Measurements from ENCODE around the gene GPC3. TPM values are rescaled to one million over a fixed set of nuclear protein-coding genes. Genes with fewer than 3 reads are reported as not detected.
"Not testable (repeated sequence)": the region's sequence is repeated elsewhere in the genome, so short reads cannot be mapped to it uniquely, and the experiment has no call there.

Gene GPC3
- 0.25 and 0.37 TPM in 2 replicates for total RNA-seq

DNA sequence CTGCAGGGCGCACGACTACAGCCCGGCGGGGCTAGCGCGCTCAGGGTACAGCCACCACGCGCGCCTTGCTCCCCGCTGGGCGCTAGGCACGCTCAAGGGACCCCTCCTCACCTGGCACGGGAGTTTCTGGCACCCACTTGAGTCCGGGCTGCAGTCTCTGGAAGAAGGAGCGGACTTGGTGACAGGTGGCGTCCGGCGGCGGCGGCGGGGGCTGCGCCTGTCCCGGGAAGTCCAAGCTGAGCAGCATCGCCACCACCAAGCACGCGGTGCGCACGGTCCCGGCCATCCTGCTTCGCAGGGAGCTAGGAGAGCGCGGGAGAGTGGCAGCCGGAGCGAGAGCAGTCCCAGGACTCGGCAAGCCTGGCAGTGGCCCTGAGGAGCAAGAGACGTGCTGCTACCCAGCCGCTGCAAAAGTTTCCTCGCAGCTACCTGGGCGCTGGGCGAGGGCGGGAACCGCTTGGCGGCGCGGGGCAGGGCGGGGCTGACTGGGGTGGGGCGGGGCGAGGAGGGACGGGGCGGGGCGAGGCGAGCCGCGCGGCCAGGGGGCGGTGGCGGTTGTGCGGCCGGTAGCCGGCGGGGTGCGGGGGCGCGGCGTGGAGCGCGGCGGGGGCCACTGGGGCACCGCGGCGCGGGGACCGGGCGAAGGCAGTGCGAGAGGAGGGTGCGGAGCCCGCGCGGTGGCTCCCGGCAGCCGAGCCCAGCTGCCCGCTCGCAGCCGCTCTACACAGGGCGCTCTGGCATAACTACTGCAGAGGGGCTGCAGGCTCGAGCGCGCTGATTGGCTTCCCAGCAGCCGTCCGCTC, at the start of gene GPC3:
GPC3 (minus strand) TSS at position 431 of the 803 bp plus-strand sequence.
- Mint-ChIP-seq H3K4me1 (ENCODE audit: low read depth) (peaks cover 1% of the 10 kb centered on the region), H3K27me3 (ENCODE audit: low read depth) (peaks cover 45% of the 10 kb centered on the region), H3K9me3 (no peaks in the 10 kb centered on the region), H3K36me3 (ENCODE audit: low read depth) (no peaks in the 10 kb centered on the region), H3K27ac (no peak within 1 kb of the TSS), H3K4me3 (ENCODE audit: low read depth) (peak within 1 kb of the TSS; percentile 76)
- intact Hi-C loops (cut with micrococcal nuclease), result no loop called here
- DNase-seq (ENCODE audit: low spot score), result peak; percentile 15

DNA sequence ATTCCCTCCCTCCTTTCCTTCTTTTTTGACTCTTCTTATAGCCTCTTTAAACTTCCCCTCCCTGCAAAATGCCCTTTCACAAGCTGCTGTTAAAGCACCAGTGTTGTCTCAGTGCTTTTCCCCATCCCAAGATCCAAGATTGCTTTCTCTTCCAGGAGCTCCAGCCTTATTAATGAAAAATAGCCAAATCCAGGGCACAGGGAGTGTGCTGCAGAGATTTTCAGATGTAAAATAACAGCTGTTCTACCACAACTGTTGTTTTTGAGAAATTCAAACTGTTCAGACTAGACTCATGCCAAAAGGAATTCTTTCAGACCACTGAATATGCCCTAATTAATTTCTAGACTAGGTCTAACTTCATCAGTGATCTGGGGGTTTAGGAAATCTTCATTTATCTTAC, 47.0 kb upstream of the GPC3 start:
- DNase-seq (ENCODE audit: low spot score), result no peak
- H3K9me3 Mint-ChIP-seq, result no peaks in the 10 kb centered on the region
- no peaks in the 10 kb centered on the region for H3K4me1 Mint-ChIP-seq (ENCODE audit: low read depth)
- no peak overlapping the region for H3K4me3 Mint-ChIP-seq (ENCODE audit: low read depth)
- no peaks in the 10 kb centered on the region for H3K36me3 Mint-ChIP-seq (ENCODE audit: low read depth)
- H3K27ac Mint-ChIP-seq, result no peak overlapping the region
- peaks cover 4% of the 10 kb centered on the region for H3K27me3 Mint-ChIP-seq (ENCODE audit: low read depth)
- intact Hi-C loops (cut with micrococcal nuclease), result no loop called here

DNA sequence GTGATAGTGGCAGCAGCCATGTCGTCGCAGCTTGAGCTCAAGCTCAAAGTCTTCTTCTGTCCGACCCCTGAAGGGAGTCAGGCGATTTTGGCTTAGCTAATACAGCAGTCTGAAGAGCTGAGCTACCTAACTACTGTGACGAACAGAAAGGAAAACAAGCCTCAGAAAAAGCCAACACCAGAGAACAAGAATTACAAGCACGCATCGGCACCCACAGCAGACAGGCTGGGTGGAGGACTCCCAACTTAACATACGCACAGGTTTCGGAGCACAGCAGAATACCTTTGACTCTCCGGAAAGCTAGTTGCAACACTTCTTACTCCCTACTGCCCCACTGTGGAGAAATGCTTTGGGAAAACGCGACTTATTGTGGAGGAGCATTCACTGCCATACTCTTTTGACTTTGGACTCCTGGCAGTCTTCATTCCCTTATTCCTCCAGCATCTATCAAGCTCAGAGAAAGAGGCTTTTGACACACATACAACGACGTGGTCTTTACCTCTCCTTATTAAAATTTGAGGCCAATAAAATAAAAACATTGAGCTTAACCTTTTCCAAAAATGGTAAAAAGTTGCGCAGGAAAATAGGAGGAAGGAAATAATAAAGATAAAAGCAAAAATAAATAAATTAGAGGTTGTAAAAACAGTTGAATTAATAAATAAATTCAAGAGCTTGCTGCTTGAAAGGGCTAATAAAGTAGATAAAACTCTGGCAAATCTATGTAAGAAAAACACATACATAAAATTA, 41.3 kb upstream of the GPC3 start:
- H3K4me3 Mint-ChIP-seq (ENCODE audit: low read depth), result no peak overlapping the region
- no peaks in the 10 kb centered on the region for H3K36me3 Mint-ChIP-seq (ENCODE audit: low read depth)
- intact Hi-C loops (cut with micrococcal nuclease), result loop anchor here (1.0 kb wide), 1 partner anchor 234 kb away; no protein-coding TSS in a partner anchor
- no peaks in the 10 kb centered on the region for H3K27me3 Mint-ChIP-seq (ENCODE audit: low read depth)
- H3K27ac Mint-ChIP-seq, result no peak overlapping the region
- H3K4me1 Mint-ChIP-seq (ENCODE audit: low read depth), result peaks cover 3% of the 10 kb centered on the region
- H3K9me3 Mint-ChIP-seq, result no peaks in the 10 kb centered on the region
- DNase-seq (ENCODE audit: low spot score), result peak; percentile 10

DNA sequence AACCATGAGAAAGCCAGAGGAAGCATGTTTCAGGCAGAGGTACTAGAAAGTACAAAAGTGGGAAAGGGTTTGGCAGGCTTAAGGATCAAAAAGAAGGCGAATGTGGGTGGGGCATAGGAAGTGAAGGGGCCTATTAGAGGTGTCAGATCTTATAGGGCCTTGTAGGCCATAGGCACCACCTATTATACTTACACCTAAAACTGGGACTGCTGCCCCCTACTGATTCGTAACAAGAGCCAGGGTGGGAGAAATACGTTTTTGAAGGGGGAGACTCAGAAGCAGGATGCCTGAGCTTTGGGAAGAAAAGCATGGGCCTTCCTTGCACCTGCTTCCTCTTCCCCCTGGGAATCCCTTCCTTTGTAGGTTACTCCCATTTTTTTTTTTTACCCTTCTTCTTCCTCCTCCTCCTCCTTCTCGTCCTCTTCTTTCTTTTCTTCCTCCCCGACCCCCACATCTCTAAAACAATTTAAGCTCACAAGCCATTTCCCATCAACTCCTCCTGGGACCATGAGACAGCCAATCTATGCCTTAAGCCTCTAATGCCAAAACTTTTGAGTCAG, 40.7 kb upstream of the GPC3 start:
- Mint-ChIP-seq H3K9me3 (no peaks in the 10 kb centered on the region), H3K27me3 (ENCODE audit: low read depth) (no peaks in the 10 kb centered on the region), H3K4me3 (ENCODE audit: low read depth) (no peak overlapping the region), H3K36me3 (ENCODE audit: low read depth) (no peaks in the 10 kb centered on the region), H3K4me1 (ENCODE audit: low read depth) (peaks cover 3% of the 10 kb centered on the region), H3K27ac (no peak overlapping the region)
- no peak for DNase-seq (ENCODE audit: low spot score)
- intact Hi-C loops (cut with micrococcal nuclease), result loop anchor here (1.0 kb wide), 1 partner anchor 234 kb away; no protein-coding TSS in a partner anchor

DNA sequence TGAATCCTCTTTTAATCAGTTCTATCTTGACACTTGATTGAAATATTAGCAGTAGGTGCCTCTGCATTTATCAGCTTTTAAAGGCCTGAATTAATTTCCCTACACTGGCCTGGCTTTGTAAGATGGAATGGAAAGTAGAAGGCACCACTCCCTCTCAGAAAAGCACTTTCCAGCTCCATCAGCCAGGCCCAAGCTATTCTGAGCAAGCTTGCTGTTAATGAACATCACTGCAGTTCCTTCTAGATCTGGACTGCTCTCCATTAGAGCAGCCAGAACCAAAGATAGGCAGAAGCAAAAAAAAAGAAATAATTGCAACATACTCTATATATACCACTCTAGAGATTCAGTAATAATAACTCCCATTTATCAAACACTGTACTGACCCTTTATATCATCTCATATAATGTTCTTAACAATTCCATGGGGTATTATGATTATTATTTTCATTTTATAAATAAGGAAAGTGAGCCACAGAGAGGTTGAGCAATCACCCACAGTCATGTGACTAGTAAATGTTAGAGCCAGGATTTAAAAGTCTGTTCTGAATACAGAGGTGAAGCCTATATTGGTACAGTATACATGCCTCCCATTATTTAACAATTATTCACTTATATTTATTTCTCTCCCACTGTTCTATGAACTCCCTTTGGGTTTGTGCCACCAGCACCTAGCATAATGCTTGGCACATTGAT, 39.4 kb upstream of the GPC3 start:
- H3K4me3 Mint-ChIP-seq (ENCODE audit: low read depth), result no peak overlapping the region
- H3K4me1 Mint-ChIP-seq (ENCODE audit: low read depth), result peaks cover 3% of the 10 kb centered on the region

DNA sequence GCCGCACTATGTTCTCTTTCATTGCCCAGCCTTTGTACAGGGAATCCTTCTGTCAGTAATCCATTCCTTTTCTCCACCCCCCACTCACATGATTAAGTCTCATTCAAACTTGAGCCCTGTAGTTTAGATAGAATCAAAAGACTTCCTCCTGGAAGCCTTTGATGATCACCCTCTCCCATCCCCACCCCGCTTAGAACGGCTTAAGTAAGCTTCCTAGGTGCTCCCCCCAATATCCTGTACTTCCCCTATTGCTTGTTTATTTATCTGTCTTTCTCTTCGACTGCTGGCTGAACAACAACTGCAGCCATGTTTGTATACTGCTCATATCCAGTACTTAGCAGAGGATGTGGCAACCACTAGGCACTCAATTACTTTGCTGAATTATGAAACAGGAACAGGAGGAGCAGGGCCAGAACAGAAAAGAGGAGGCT, 38.5 kb upstream of the GPC3 start:
- Mint-ChIP-seq H3K9me3 (no peaks in the 10 kb centered on the region), H3K27me3 (ENCODE audit: low read depth) (peaks cover under 1% of the 10 kb centered on the region), H3K27ac (no peak overlapping the region), H3K4me1 (ENCODE audit: low read depth) (peaks cover 3% of the 10 kb centered on the region), H3K4me3 (ENCODE audit: low read depth) (no peak overlapping the region), H3K36me3 (ENCODE audit: low read depth) (no peaks in the 10 kb centered on the region)
- intact Hi-C loops (cut with micrococcal nuclease), result no loop called here
- no peak for DNase-seq (ENCODE audit: low spot score)

More for the DNA sequence above, 39.4 kb upstream of the GPC3 start:
- intact Hi-C loops (cut with micrococcal nuclease), result no loop called here
- no peaks in the 10 kb centered on the region for H3K27me3 Mint-ChIP-seq (ENCODE audit: low read depth)
- no peaks in the 10 kb centered on the region for H3K36me3 Mint-ChIP-seq (ENCODE audit: low read depth)
- H3K27ac Mint-ChIP-seq, result no peak overlapping the region
- DNase-seq (ENCODE audit: low spot score), result no peak
- H3K9me3 Mint-ChIP-seq, result no peaks in the 10 kb centered on the region

DNA sequence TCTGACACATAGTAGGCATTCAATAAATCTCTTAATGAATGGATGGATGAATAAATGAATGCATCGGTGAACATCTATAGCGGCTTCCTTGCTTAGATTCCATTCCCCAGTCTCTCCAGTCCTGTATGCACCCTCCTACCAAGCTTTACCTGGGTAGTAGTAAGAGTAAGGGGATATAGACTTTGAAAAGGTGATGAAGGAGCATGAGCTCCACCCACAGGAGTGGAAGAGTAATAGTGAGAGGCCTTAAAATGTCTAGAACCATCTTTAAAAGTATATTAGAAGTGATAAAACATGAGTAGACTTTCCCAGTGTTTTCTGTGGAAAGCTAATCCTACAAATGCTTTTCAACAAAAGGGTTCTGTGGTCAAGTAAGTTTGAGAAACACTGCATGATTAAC, 35.5 kb upstream of the GPC3 start:
- Mint-ChIP-seq H3K9me3 (no peaks in the 10 kb centered on the region), H3K4me3 (ENCODE audit: low read depth) (no peak overlapping the region), H3K27ac (no peak overlapping the region), H3K27me3 (ENCODE audit: low read depth) (peaks cover 4% of the 10 kb centered on the region), H3K36me3 (ENCODE audit: low read depth) (no peaks in the 10 kb centered on the region), H3K4me1 (ENCODE audit: low read depth) (no peaks in the 10 kb centered on the region)
- intact Hi-C loops (cut with micrococcal nuclease), result no loop called here
- DNase-seq (ENCODE audit: low spot score), result no peak

DNA sequence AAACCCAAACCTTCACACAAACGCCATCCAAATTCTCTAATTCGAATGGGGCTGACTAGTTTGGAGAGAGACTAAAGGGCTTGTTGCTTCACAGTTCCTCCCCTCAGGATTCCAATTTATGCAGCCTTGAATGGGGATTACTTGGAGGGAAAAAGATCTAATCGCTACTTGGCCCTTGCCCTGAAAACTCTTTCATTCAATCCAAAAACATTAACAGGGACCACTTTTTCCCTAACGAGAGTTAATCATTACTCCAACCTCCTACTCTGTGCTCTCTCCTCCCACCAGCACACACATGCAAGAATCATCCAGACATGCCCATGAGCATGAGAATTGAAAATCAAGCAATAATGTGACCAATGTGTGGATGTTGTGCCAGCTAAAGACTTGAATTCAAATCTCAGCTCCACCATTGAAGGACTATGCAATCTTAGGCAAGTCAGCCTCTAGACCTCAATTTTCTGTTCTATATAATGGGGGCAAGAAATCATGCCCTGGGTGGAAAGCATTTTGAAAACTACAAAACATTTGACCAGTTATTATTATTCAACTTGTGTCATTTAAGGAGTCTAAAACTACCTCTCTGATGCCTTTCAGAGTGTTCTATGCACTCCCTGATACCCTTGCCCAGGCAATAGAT, 34.3 kb upstream of the GPC3 start:
- H3K27me3 Mint-ChIP-seq (ENCODE audit: low read depth), result peaks cover 5% of the 10 kb centered on the region
- intact Hi-C loops (cut with micrococcal nuclease), result no loop called here
- H3K9me3 Mint-ChIP-seq, result no peaks in the 10 kb centered on the region
- DNase-seq (ENCODE audit: low spot score), result no peak
- no peaks in the 10 kb centered on the region for H3K36me3 Mint-ChIP-seq (ENCODE audit: low read depth)
- no peak overlapping the region for H3K27ac Mint-ChIP-seq
- no peak overlapping the region for H3K4me3 Mint-ChIP-seq (ENCODE audit: low read depth)
- H3K4me1 Mint-ChIP-seq (ENCODE audit: low read depth), result no peaks in the 10 kb centered on the region

DNA sequence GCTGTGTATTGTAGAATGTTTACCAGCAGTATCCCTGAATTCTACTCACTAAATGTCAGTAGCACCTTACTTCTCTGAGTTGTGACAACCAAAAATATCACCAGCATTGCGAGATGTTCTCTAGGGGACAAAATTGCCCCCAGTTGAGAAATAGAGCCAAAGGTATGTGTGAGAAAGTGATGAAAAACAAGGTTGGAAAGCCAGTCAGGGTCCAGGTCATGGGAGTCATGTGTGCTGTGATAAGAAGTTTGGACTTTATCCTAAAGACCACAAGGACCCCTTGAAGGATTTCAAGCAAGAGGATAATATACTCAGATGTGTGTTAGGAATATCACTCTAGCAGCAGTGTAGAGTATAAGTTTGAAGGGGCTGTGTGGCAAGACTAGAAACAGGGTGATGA, 30.9 kb upstream of the GPC3 start:
- DNase-seq (ENCODE audit: low spot score); H3K27me3 Mint-ChIP-seq (ENCODE audit: low read depth); H3K4me3 Mint-ChIP-seq (ENCODE audit: low read depth); intact Hi-C loops (cut with micrococcal nuclease); H3K9me3 Mint-ChIP-seq; H3K27ac Mint-ChIP-seq; H3K36me3 Mint-ChIP-seq (ENCODE audit: low read depth): not testable (repeated sequence)
- H3K4me1 Mint-ChIP-seq (ENCODE audit: low read depth), result peaks cover 12% of the 10 kb centered on the region

DNA sequence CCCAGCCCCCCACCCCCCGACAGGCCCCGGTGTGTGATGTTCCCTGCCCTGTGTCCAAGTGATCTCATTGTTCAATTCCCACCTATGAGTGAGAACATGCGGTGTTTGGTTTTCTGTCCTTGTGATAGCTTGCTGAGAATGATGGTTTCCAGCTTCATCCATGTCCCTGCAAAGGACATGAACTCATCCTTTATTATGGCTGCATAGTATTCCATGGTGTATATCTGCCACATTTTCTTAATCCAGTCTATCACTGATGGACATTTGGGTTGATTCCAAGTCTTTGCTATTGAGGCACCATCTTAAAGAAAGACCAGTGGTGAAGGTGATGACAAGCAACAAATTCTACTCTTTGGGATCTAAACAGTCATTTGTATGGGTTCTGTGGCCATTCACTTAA, 30.1 kb upstream of the GPC3 start:
- DNase-seq (ENCODE audit: low spot score); H3K4me3 Mint-ChIP-seq (ENCODE audit: low read depth); H3K9me3 Mint-ChIP-seq; H3K27ac Mint-ChIP-seq; H3K36me3 Mint-ChIP-seq (ENCODE audit: low read depth); intact Hi-C loops (cut with micrococcal nuclease); H3K27me3 Mint-ChIP-seq (ENCODE audit: low read depth): not testable (repeated sequence)
- H3K4me1 Mint-ChIP-seq (ENCODE audit: low read depth), result peaks cover 12% of the 10 kb centered on the region

DNA sequence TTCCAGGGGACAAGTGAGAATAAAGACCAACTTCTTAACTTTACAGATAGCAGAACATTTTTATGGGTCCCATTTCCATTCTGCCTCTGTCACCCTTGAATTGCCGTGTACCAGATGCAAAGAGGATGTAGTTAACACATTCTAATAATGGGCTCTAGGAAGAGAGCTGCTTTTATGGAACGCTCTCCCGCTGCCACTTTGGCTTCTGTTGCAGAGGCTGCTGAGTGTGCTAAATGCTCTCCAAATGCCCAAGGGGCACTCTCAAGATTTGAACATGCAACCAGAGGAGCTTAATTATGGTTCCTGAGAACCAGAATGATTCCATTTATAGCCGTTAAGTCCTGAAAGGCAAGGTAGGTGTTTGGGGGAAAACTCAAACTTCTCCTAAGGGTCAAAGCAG, 28.1 kb upstream of the GPC3 start:
- Mint-ChIP-seq H3K36me3 (ENCODE audit: low read depth) (no peaks in the 10 kb centered on the region), H3K9me3 (no peaks in the 10 kb centered on the region), H3K27ac (no peak overlapping the region), H3K4me3 (ENCODE audit: low read depth) (no peak overlapping the region), H3K4me1 (ENCODE audit: low read depth) (peaks cover 12% of the 10 kb centered on the region), H3K27me3 (ENCODE audit: low read depth) (peaks cover 3% of the 10 kb centered on the region)
- DNase-seq (ENCODE audit: low spot score), result no peak
- intact Hi-C loops (cut with micrococcal nuclease), result loop anchor here (5.0 kb wide), 3 partner anchors 96 to 174 kb away; no protein-coding TSS in a partner anchor

DNA sequence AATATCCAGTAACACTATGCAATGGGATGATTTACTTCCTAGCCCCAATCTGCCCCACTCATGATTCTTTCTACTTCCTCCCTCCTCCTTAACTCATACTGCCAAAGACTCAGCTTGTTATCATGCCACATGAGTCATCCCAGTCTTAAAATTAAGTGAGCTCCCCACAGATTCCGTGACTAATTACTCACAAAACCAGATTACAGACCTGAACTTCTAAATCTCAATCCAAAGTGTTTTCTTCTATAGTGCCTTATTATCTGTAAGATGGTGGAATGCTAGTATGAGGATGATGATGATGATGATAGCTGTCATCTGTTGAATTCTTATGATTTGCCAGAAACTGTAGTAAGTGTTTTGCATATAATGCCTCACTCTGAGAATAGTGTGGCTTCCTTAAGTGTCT, 27.7 kb upstream of the GPC3 start:
- Mint-ChIP-seq H3K27me3 (ENCODE audit: low read depth) (peaks cover 2% of the 10 kb centered on the region), H3K4me3 (ENCODE audit: low read depth) (no peak overlapping the region), H3K4me1 (ENCODE audit: low read depth) (peaks cover 12% of the 10 kb centered on the region), H3K36me3 (ENCODE audit: low read depth) (no peaks in the 10 kb centered on the region), H3K27ac (no peak overlapping the region), H3K9me3 (no peaks in the 10 kb centered on the region)
- intact Hi-C loops (cut with micrococcal nuclease), result loop anchor here (5.0 kb wide), 3 partner anchors 96 to 174 kb away; no protein-coding TSS in a partner anchor
- DNase-seq (ENCODE audit: low spot score), result no peak

Data from activated T-helper 2 cell treated with anti-CD3 and anti-CD28 coated beads, Interferon-gamma antibody, Interleukin-2, Interleukin-4, amounts not matched to agents 10 μg/mL and 5 μg/mL and 100 μg/mL, durations not matched to agents 14 hours and 24 hours and 36 hours (primary cell).